Activated naive CD8-positive, alpha-beta T cell treated with anti-CD3 and anti-CD28 coated beads, Interleukin-2, amount 50 U/mL, for 24 hours (primary cell): ENCODE results near the gene SYNDIG1.

Experiments
- ATAC-seq: fragments of 150-1000 bp; cut with Tn5 transposase; one replicate; pipeline ENCODE4 v1.10.0; 2021
- DNase-seq: peaks from one replicate; pipeline ENCODE4 v3.0.0; 2021
- H3K27ac Mint-ChIP-seq: one replicate; pipeline ENCODE4 v1.8.0; 2021; ENCODE audit warnings: mild to moderate bottlenecking, mixed read lengths
- H3K27me3 Mint-ChIP-seq: one replicate; pipeline ENCODE4 v1.8.0; 2021; ENCODE audit warnings: mixed read lengths
- H3K36me3 Mint-ChIP-seq: one replicate; pipeline ENCODE4 v1.8.0; 2021; ENCODE audit warnings: low read depth, mixed read lengths
- H3K4me1 Mint-ChIP-seq: one replicate; pipeline ENCODE4 v1.8.0; 2021; ENCODE audit warnings: mixed read lengths
- H3K4me3 Mint-ChIP-seq: one replicate; pipeline ENCODE4 v1.8.0; 2021; ENCODE audit warnings: mild to moderate bottlenecking, moderate library complexity, mixed read lengths
- H3K9me3 Mint-ChIP-seq: one replicate; pipeline ENCODE4 v1.8.0; 2021; ENCODE audit warnings: mixed read lengths

The SYNDIG1 gene

GRCh38 chr20:24439737-24440387 lies 29.6 kb upstream of the SYNDIG1 start:
- Mint-ChIP-seq H3K4me1 (no peaks in the 10 kb centered on the region), H3K36me3 (no peaks in the 10 kb centered on the region), H3K4me3 (no peak overlapping the region), H3K9me3 (no peaks in the 10 kb centered on the region), H3K27ac (no peak overlapping the region), H3K27me3 (no peaks in the 10 kb centered on the region)
- no peak for DNase-seq
- ATAC-seq, result peak; percentile 46

DNA sequence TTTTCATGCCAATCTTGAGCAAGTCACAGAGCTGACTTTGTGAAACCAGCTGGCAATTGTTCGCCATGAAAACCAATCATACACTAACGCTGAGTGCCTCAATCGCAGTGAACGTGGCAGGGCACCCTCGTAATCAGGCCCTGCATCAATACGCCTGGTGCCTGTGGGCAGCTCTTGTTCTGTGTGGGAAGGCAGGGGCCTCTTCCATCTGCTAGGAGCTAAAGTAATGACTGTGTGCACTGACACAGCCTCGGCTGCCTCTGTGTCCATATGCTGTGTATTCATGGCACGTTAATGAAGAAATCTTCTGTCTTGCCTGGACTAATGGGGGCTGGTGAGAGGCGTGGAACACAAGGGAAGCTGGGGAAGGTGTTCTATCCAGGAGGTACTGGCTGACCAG lies 27.8 kb upstream of the SYNDIG1 start:
- Mint-ChIP-seq H3K4me1 (no peaks in the 10 kb centered on the region), H3K36me3 (no peaks in the 10 kb centered on the region), H3K4me3 (no peak overlapping the region), H3K27me3 (no peaks in the 10 kb centered on the region), H3K9me3 (no peaks in the 10 kb centered on the region), H3K27ac (no peak overlapping the region)
- ATAC-seq (no peak), DNase-seq (no peak)

DNA sequence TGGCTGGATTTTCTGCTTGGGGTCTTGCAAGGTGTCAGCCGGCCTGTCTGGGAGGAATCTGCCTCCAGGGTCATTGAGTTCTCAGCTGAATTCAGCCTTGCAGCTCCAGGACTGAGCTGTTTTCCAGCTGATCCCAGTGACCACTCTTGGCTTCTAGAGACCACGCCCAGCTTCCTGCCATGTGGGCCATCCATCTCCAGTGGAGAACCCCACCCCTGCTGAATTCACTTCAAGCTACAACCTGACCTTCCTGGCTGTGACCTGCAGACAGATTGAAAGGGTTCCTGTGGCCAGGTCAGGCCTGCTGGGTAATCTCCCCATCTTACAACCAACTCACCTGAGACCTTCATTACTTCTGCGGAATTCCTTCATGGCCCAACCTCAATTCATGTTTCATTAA lies 26.5 kb upstream of the SYNDIG1 start:
- no peaks in the 10 kb centered on the region for H3K9me3 Mint-ChIP-seq
- no peaks in the 10 kb centered on the region for H3K27me3 Mint-ChIP-seq
- no peak overlapping the region for H3K4me3 Mint-ChIP-seq
- H3K4me1 Mint-ChIP-seq, result no peaks in the 10 kb centered on the region
- no peaks in the 10 kb centered on the region for H3K36me3 Mint-ChIP-seq
- no peak for DNase-seq
- ATAC-seq, result no peak
- no peak overlapping the region for H3K27ac Mint-ChIP-seq

GRCh38 chr20:24443436-24443835 lies 26.0 kb upstream of the SYNDIG1 start:
- ATAC-seq (no peak), DNase-seq (no peak)
- Mint-ChIP-seq H3K9me3 (no peaks in the 10 kb centered on the region), H3K27ac (no peak overlapping the region), H3K36me3 (no peaks in the 10 kb centered on the region), H3K4me1 (no peaks in the 10 kb centered on the region), H3K27me3 (no peaks in the 10 kb centered on the region), H3K4me3 (no peak overlapping the region)

DNA sequence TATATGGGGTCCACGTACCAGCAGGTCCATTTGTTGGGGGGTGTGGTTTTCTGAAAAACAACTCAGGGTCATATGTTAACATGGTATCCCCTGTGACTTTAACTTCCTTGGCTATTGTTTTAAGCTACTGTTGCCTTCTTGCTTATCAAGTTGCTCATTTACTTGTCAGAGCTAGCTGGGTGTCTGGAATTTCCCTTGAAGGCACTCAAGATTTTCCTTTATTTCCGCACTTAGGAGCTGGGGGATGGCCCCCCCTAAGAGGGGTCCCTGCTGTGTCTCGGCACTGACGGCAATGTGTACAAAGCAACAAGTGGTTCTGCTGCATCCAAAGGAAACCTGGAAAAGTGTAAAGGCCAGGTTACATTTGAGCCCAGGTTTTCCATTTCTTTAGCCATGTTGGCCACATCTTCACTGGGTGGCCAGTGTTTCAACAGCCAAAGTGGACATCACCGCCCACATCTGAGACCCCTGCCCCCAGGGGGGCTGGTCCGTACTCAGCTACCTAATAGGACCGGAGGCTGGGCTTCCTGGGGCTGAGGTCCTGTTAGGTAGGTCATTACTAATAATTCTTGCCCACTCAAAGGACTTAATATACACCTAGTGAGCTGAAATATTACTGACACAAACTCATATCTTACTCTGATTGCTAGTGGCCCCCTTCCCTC lies 24.8 kb upstream of the SYNDIG1 start:
- Mint-ChIP-seq H3K4me3 (no peak overlapping the region), H3K4me1 (no peaks in the 10 kb centered on the region), H3K27ac (no peak overlapping the region), H3K27me3 (no peaks in the 10 kb centered on the region), H3K36me3 (no peaks in the 10 kb centered on the region), H3K9me3 (no peaks in the 10 kb centered on the region)
- DNase-seq (no peak), ATAC-seq (no peak)

DNA sequence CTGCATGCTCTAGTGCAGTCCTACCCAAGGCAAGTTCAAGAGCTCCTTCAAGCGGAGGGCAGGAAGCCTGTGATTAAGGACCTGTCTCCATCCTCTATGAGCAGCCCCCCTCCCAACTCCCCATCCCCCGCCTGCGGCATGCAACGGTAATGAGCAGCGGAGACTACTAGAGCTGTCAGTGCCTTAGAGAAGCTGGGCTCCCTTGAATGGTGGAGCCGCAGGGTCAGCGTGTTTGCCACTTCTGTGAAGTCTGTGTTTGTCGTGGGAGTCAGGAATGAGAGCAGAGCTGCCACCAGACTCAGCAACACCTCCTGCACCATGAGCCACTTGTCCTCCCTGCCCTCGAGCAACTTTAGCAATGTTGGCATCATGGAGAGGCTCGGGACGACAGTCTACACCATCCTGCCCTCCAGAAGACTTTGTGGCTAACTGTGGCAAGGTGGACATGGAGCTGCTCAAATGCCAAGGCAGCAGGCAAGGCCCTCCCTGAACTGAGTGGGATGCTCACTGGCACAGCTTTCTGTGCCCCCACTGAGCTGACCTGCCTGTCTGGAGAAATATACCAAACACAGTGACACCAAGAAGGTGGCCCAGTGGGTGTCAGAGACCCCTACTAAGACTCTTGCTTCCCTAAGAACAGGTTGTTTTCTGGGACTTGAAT lies 23.8 kb upstream of the SYNDIG1 start:
- Mint-ChIP-seq H3K4me3 (no peak overlapping the region), H3K36me3 (no peaks in the 10 kb centered on the region), H3K9me3 (no peaks in the 10 kb centered on the region), H3K4me1 (no peaks in the 10 kb centered on the region), H3K27me3 (no peaks in the 10 kb centered on the region), H3K27ac (no peak overlapping the region)
- no peak for ATAC-seq
- no peak for DNase-seq

DNA sequence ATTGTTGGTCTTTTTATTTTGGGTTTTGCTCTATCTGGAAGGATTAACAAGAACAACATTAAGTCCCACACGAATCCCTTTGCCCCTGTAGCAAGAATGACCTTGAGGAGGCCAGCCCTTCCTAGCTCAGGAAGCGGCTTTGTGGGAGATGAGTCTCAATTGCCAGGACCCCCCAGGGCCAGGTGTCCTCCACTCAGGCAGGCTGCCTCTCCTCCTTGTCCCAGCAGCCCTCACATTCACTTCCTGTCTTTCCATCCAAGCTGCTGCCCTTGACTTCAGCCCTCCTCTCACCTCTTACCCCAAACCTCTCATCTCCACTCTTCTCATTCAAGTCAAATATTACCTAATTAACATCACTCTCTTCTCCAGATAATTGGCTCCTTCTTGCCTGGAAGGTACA lies 22.6 kb upstream of the SYNDIG1 start:
- no peak overlapping the region for H3K4me3 Mint-ChIP-seq

DNA sequence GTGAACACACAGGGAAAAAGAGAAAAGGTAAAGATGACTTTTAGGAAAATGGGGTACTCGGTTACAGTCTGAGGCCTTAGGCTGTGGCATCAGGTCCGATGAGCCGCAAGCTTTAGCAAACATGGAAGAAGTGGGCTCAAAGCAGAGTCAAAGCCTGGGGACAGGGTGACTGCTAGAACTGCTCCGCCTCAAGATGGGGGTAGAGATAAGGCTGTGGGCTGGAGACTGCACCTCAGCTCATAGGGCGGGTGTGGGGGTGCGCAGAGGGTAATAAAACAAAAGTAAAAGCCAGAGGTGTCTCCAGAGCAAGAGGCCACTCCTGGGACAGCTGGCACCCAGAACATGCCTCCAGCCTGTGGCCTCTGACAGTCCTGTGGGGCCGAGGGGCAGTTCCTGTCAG lies 21.3 kb upstream of the SYNDIG1 start:
- no peaks in the 10 kb centered on the region for H3K36me3 Mint-ChIP-seq
- no peak overlapping the region for H3K27ac Mint-ChIP-seq
- no peak overlapping the region for H3K4me3 Mint-ChIP-seq
- ATAC-seq (no peak), DNase-seq (no peak)
- H3K27me3 Mint-ChIP-seq, result no peaks in the 10 kb centered on the region
- no peaks in the 10 kb centered on the region for H3K9me3 Mint-ChIP-seq
- no peaks in the 10 kb centered on the region for H3K4me1 Mint-ChIP-seq

More for the DNA sequence above, 22.6 kb upstream of the SYNDIG1 start:
- ATAC-seq, result no peak
- DNase-seq, result no peak
- H3K4me1 Mint-ChIP-seq, result no peaks in the 10 kb centered on the region
- H3K27ac Mint-ChIP-seq, result no peak overlapping the region
- no peaks in the 10 kb centered on the region for H3K36me3 Mint-ChIP-seq
- no peaks in the 10 kb centered on the region for H3K27me3 Mint-ChIP-seq
- H3K9me3 Mint-ChIP-seq, result no peaks in the 10 kb centered on the region

DNA sequence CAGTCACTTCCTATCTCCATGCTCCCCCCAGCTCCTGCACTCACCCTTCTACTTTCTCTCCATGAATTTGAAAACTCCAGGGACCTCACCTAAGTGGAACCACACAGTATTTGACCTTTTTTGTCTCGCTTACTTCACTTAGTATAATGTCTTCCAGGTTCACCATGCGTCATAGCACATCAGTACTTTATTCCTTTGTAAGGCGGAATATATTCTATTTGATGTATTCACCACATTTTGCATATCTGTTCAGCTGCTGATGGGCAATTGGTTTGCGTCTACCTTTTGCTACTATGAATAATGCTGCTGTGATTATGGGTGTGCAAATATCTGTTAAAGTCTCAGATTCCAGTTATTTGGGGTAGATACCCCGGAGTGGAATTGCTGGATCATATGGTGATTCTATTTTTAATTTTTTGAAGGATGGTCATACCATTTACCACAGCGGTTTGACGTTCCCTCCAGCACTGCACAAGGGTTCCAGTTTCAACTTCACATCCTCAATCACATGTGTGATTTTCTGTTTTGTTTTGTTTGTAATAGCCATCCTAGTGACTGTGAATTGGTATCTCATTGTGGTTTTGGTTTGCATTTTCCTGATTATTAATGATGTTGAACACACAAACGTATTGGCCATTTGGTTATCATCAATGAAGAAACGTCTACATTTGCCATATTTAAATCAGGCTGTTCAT lies 20.3 kb upstream of the SYNDIG1 start:
- H3K36me3 Mint-ChIP-seq, result no peaks in the 10 kb centered on the region
- H3K27me3 Mint-ChIP-seq, result no peaks in the 10 kb centered on the region
- H3K4me1 Mint-ChIP-seq, result peaks cover 5% of the 10 kb centered on the region
- H3K9me3 Mint-ChIP-seq, result no peaks in the 10 kb centered on the region
- ATAC-seq, result no peak
- H3K4me3 Mint-ChIP-seq, result no peak overlapping the region
- no peak for DNase-seq
- no peak overlapping the region for H3K27ac Mint-ChIP-seq

- Mint-ChIP-seq H3K9me3 (no peaks in the 10 kb centered on the region), H3K27ac (no peak overlapping the region), H3K27me3 (no peaks in the 10 kb centered on the region), H3K36me3 (no peaks in the 10 kb centered on the region), H3K4me3 (no peak overlapping the region), H3K4me1 (peaks cover 5% of the 10 kb centered on the region)
- ATAC-seq (no peak), DNase-seq (no peak)
Observed at GRCh38 chr20:24450177-24450576, 19.3 kb upstream of the SYNDIG1 start.

- Mint-ChIP-seq H3K4me1 (peaks cover 5% of the 10 kb centered on the region), H3K27me3 (peaks cover under 1% of the 10 kb centered on the region), H3K9me3 (no peaks in the 10 kb centered on the region), H3K4me3 (no peak overlapping the region), H3K36me3 (no peaks in the 10 kb centered on the region), H3K27ac (no peak overlapping the region)
- DNase-seq (no peak), ATAC-seq (no peak)
Observed at GRCh38 chr20:24450624-24451376, 18.6 kb upstream of the SYNDIG1 start.

DNA sequence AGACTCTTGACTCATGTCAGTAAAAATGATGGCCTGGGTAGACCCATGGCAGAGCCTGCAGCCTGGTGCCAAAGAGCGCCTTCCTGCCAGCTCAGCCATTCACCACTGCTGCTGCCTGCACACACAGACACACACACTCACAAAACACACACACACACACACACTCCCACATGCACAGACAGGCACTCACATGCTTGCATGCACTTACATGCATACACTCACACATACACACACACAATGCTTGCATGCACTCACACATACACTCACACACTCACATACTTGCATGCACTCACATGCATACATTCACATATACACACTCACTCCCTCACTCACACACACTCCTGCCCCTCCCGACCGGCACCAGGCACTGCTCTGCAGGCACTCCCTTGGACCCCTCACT lies 18.0 kb upstream of the SYNDIG1 start:
- Mint-ChIP-seq H3K4me1 (peaks cover 5% of the 10 kb centered on the region), H3K9me3 (no peaks in the 10 kb centered on the region), H3K4me3 (no peak overlapping the region), H3K27ac (no peak overlapping the region), H3K36me3 (no peaks in the 10 kb centered on the region), H3K27me3 (peaks cover 5% of the 10 kb centered on the region)
- ATAC-seq, result no peak
- no peak for DNase-seq

GRCh38 chr20:24452016-24452415 lies 17.4 kb upstream of the SYNDIG1 start:
- H3K27ac Mint-ChIP-seq, result no peak overlapping the region
- peaks cover 5% of the 10 kb centered on the region for H3K27me3 Mint-ChIP-seq
- ATAC-seq, result no peak
- no peak overlapping the region for H3K4me3 Mint-ChIP-seq
- peaks cover 5% of the 10 kb centered on the region for H3K4me1 Mint-ChIP-seq
- no peak for DNase-seq
- no peaks in the 10 kb centered on the region for H3K9me3 Mint-ChIP-seq
- no peaks in the 10 kb centered on the region for H3K36me3 Mint-ChIP-seq

DNA sequence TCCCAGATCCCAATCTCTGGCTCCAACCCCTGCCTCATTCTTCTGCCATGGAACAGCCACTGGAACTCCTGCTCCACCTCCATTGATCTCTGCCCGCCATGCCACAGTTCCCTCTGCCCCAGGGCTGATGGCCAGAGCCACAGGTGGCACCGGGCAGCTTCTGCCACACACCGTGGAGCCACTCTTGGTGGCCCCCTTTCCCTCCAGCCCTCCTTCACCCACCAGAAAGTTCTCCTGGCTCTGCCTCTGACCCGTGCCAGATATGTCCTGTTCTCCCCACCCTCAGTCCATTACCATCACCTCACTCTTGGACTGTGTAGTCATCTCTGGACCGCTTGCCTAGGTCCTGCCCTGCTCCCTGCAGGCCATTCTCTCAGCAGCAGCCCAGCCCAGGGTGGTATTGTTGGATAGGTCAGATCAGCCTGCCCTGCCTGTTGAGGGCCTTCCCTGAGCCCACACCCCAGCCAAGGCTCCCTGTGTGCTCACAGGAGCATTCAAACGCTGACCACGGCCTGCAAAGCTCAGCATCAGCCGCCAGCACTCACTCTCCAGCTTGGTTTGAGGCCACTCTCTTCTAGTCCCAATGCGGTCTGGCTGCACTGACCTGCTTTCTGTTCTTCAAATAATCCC lies 16.8 kb upstream of the SYNDIG1 start:
- no peaks in the 10 kb centered on the region for H3K36me3 Mint-ChIP-seq
- H3K27ac Mint-ChIP-seq, result no peak overlapping the region
- DNase-seq (no peak), ATAC-seq (no peak)
- no peak overlapping the region for H3K4me3 Mint-ChIP-seq
- H3K27me3 Mint-ChIP-seq, result peaks cover 5% of the 10 kb centered on the region
- no peaks in the 10 kb centered on the region for H3K9me3 Mint-ChIP-seq
- H3K4me1 Mint-ChIP-seq, result peaks cover 5% of the 10 kb centered on the region
